ENCODE data around the gene STK38. TPM values are rescaled to one million over a fixed set of nuclear protein-coding genes. Genes with fewer than 3 reads are reported as not detected.

STK38 gene
- total RNA-seq, result 23.0 and 24.4 TPM in 2 replicates

GRCh38 chr6:36546920-36547645 is at the start of gene STK38:
Gene STK38, minus strand, starts transcription at chr6:36547479. Its CDS starts 7,277 bp downstream, at chr6:36540202.

GRCh38 chr6:36594029-36594815 is 46.9 kb upstream of the STK38 start, which contains the start of gene SRSF3:
Gene SRSF3, plus strand, starts transcription at chr6:36594362. Its CDS starts 2,401 bp downstream, at chr6:36596763.

Small RNAs within 50 kb of the gene (small RNA-seq; reads per million reads assigned to genes)
- not detected for gene RN7SL502P

Other genes starting within 250 kb of the STK38 start
- under 0.01 TPM in 1 of 2 replicates, not detected in the other for gene BNIP5, start 210.6 kb downstream of the STK38 start, total RNA-seq
- gene ETV7, start 159.8 kb downstream of the STK38 start, total RNA-seq, result 0.13 and 0.14 TPM in 2 replicates
- gene PXT1, start 104.6 kb downstream of the STK38 start, total RNA-seq, result 0.13 TPM in 1 of 2 replicates, not detected in the other
- 80.2 and 80.9 TPM in 2 replicates for gene KCTD20, start 104.5 kb downstream of the STK38 start, total RNA-seq
- gene SRSF3, start 46.9 kb upstream of the STK38 start, total RNA-seq, result 550 and 707 TPM in 2 replicates
- 165 and 194 TPM in 2 replicates for gene CDKN1A, start 131.2 kb upstream of the STK38 start, total RNA-seq
- gene RAB44, start 150.3 kb upstream of the STK38 start, total RNA-seq, result under 0.01 TPM in 1 of 2 replicates, not detected in the other